ENCODE data around the gene PDAP1.
A peak's percentile ranks its signal among the peaks of the same experiment; 100 is the strongest.
"Not testable (repeated sequence)": the region's sequence is repeated elsewhere in the genome, so short reads cannot be mapped to it uniquely, and the experiment has no call there.

The PDAP1 gene, protein sequence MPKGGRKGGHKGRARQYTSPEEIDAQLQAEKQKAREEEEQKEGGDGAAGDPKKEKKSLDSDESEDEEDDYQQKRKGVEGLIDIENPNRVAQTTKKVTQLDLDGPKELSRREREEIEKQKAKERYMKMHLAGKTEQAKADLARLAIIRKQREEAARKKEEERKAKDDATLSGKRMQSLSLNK

GRCh38 chr7:99408379-99409191 is at the start of gene PDAP1, which contains the start of gene BUD31:
PDAP1 (minus strand) TSS chr7:99408597; CDS start chr7:99408548, 49 bp downstream.
BUD31 (plus strand) TSS chr7:99408969; CDS start chr7:99411093, 2,124 bp downstream.
- peak; percentile 95 for DNase-seq (ENCODE audit: low spot score)

GRCh38 chr7:99457650-99458493 is 49.5 kb upstream of the PDAP1 start:
- no peak for DNase-seq (ENCODE audit: low spot score)

GRCh38 chr7:99457050-99457649 is 48.8 kb upstream of the PDAP1 start:
- DNase-seq (ENCODE audit: low spot score), result no peak

- no peak for DNase-seq (ENCODE audit: low spot score)
Observed at GRCh38 chr7:99456288-99456687, 47.9 kb upstream of the PDAP1 start.

- DNase-seq (ENCODE audit: low spot score), result no peak
Observed at GRCh38 chr7:99455874-99456273, 47.5 kb upstream of the PDAP1 start.

DNA sequence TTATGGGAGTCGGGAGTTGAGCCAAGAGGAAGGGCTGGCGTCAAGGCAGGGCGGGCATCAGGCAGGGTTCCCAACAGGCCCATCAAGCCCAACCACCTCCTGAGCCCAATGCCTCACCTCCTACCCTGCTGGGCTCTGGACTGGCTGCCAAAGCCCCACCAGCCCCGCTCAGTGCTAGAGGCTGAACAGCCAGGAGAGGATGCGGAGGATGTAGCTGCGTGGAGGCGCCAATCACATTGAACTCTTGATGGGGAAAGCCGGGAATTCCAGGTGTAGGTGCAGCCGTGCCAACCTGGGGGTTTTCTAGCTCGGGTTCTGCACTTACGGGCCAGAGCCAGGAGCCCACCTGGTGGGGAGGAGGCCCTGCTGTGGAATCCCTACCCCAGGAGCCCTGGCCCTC is 44.7 kb upstream of the PDAP1 start:
- no peak for DNase-seq (ENCODE audit: low spot score)

DNA sequence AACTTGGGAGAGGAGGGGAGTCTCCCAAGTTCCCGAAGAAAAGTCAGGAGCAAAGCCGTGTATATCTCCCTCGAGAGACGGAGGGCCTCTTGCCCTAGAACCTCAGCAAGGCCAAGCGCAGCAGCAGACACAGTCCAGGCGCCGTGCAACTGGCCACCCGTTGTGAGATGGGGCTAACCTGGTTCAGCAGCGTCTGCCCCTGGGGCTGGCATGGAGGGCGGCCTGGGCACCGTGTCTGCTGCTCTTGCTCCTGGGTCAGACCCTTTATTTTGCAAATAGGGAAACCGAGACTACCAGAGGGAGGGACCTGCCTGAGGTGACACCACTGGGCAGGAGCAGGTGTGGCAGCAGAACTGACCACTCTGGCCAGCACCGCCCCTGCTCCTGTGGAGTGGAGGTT is 44.1 kb upstream of the PDAP1 start:
- no peak for DNase-seq (ENCODE audit: low spot score)

GRCh38 chr7:99451936-99452335 is 43.5 kb upstream of the PDAP1 start:
- no peak for DNase-seq (ENCODE audit: low spot score)

DNA sequence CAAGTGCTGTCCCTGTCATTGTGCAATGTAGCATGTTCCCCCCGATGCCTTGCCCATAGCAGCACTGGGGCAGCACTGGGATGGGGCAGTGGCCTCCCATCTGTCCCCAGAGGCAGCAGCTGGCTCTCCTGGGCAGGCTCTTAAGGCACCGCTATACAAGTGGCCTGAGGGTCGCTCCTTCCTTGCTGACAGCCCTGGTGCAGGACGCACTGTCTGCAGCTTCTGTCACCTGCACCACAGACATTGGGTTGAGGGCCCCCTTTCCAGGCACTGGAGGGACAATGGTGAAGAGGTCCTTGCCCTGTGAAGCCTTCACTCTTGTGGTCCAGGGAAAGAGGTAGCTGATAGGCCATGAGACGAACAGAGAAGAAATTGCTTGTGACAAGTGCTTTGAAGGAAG is 40.9 kb upstream of the PDAP1 start:
- no peak for DNase-seq (ENCODE audit: low spot score)

DNA sequence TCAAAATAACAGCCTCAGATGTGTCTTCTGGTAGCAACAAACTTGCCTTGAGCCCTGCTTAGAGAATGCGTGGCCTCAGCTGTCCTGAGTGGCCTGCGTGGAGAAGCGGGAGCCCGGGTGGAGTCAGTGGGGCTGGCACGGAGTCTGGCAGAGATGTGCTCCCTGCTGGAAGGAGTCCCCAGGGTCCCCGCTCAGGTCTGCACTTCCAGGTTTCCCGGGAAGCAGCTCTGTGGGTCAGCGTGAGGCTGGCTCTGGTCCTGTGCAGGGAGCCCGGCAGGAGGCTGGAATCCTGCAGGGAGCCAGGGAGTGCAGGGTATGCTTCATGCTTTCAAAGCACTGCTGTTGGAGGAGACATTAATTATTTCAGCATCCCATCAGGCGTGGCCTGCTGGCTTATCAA is 40.5 kb upstream of the PDAP1 start:
- no peak for DNase-seq (ENCODE audit: low spot score)

DNA sequence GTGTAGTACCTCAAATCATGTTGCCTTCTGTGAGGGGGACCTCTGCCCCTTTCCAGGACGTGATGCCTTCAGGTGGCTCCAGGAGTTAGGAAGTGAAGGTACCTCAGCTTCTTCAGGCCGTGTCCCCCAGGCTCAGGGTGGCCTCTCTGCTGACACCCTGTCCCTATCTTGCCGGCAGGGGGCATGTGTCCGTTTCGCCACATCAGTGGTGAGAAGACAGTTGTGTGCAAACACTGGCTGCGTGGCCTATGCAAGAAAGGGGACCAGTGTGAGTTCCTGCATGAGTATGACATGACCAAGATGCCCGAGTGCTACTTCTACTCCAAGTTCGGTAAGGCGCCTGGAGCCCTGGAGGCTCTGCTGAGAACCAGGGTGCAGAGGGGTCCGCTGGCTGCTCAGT is 39.5 kb upstream of the PDAP1 start:
- no peak for DNase-seq (ENCODE audit: low spot score)

- DNase-seq (ENCODE audit: low spot score), result no peak
Observed at GRCh38 chr7:99446096-99446495, 37.7 kb upstream of the PDAP1 start.

DNA sequence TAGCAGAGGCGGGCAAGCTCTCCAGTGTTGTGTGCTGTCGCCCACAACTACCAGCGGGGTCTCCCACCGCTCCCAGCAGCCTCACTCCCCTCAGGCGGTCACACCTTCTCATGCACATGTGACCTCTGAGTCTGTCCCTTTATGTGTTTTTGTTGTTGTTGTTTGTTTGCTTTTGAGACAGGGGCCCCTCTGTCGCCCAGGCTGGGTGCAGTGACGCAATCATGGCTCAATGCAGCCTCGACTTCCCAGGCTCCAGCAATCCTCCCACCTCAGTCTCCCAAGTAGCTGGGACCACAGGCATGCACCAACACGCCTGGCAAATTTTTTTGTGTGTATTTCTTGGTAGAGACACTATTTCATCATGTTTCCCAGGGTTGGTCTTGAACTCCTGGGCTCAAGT is 31.8 kb upstream of the PDAP1 start:
- no peak for DNase-seq (ENCODE audit: low spot score)

- DNase-seq (ENCODE audit: low spot score), result peak; percentile 98
Observed at GRCh38 chr7:99438573-99439480, 30.4 kb upstream of the PDAP1 start, which contains the start of the genes CPSF4 and PTCD1. CPSF4 (plus strand) TSS chr7:99438943; CDS start chr7:99439083, 140 bp downstream. PTCD1 (minus strand) TSS chr7:99438798; CDS start chr7:99435242, 3,556 bp downstream.

DNA sequence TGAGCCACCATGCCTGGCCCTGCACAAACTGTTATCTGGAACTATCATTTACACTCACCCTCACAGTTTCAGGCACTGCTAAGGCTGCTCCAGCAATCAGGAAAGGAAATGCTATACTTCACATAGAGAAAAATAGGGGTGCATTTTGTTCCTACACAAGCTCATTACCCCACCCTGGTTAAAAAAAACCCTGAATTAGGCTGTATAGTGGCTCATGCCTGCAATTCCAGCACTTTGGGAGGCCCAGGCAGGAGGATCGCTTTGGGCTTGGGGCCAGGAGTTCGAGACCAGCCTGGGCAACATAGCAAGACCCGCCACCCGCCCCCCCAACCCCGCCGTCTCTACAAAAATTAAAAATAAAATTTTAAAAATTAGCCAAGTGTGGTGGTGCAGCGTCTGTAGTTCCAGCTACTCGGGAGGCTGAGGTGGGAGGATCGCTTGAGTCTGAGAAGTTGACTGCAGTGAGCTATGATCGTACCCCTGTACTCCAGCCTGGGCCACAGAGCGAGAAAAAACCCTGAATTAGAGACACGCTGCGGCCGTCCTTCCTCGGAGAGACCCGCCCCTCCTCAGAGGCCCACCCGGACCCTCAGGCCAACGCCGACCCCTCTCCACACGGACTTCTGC is 29.7 kb upstream of the PDAP1 start:
- DNase-seq (ENCODE audit: low spot score), result no peak

DNA sequence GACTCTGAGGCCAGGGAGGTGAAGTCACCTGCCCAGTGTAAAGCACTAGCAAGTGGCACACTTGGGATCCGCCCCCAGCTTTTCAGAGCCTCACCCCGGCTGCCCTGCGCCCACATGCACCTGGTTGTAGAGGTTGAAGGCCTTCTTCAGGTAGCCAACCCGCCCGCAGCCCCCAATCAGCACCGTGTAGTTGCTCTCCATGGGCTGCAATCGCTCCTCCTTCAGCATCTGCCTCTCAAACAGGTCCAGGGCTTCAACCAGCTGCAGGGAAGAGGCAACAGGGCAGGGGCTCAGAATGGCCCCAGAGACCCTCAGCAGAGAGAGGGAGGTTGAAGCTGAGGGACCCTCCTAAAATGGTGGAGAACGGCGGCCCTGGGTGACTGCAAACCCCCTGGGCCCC is 24.8 kb upstream of the PDAP1 start:
- DNase-seq (ENCODE audit: low spot score), result no peak

DNA sequence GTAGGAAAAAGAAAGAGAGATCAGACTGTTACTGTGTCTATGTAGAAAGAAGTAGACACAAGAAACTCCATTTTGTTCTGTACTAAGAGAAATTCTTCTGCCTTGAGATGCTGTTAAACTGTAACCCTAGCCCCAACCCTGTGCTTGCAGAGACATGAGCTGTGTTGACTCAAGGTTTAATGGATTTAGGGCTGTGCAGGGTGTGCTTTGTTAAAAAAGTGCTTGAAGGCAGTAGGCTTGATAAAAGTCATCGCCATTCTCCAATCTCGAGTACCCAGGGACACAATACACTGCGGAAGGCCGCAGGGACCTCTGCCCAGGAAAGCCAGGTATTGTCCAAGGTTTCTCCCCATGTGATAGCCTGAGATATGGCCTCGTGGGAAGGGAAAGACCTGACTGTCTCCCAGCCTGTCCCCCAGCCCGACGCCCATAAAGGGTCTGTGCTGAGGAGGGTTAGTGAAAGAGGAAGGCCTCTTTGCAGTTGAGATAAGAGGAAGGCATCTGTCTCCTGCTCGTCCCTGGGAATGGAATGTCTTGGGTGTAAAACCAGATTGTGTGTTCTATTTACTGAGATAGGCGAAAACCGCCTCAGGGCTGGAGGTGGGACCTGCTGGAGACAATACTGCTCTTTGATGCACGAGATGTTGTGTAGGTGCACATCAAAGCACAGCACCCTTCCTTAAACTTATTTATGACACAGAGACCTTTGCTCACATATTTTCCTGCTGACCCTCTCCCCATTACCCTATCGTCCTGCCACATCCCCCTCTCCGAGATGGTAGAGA is 23.6 kb upstream of the PDAP1 start:
- not testable (repeated sequence) for DNase-seq (ENCODE audit: low spot score)

GRCh38 chr7:99429756-99430155 is 21.4 kb upstream of the PDAP1 start:
- no peak for DNase-seq (ENCODE audit: low spot score)

DNA sequence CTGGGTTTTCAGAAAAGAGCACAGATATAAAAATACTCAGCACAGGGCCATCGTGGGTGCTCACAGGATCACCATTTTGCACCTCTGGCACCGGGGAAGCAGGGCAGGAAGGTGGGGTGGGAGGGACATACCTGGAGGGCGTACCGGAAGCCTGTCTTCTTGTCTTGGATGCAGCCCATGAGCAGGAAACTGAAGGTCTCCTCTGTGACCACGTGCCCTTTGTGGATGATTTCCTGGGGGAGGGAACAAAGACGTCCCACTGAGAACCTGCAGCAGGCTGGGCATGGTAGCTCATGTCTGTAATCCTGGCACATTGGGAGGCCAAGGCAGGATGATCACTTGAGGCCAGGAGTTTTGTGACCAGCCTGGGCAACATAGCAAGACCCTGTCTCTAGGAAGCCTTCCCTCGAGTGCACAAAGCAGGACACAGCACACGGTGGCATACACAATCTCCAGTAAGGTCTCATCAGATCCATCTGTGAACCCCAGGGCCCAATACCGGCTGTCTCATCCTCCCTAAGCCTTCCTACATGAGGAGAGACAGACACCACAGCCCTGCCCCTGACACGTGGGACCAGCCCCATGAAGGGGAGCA is 20.7 kb upstream of the PDAP1 start:
- DNase-seq (ENCODE audit: low spot score), result no peak

All from D341Med (cell line).